ENCODE data around the gene TP53BP2.

DNA sequence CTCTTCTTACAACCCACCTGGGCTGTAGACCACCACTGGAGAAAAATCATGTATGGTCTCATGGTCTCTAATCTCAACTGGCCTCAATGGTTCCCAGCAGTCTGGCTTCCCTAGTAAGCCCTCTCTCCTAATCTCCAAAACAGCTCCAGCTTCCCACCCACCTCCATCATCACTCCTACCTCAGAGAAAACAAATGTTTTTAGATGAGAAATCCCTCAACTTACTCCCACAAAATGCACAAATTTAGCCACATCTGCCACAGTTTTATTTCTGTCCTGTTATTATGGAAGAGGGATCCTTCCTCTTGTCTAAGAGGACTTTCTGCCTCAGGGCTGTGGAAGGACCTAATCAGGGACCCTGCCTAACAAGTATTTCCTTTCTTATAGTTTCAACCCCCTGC lies 32.1 kb downstream of the TP53BP2 start:
- TF ChIP-seq, protein P1, sequence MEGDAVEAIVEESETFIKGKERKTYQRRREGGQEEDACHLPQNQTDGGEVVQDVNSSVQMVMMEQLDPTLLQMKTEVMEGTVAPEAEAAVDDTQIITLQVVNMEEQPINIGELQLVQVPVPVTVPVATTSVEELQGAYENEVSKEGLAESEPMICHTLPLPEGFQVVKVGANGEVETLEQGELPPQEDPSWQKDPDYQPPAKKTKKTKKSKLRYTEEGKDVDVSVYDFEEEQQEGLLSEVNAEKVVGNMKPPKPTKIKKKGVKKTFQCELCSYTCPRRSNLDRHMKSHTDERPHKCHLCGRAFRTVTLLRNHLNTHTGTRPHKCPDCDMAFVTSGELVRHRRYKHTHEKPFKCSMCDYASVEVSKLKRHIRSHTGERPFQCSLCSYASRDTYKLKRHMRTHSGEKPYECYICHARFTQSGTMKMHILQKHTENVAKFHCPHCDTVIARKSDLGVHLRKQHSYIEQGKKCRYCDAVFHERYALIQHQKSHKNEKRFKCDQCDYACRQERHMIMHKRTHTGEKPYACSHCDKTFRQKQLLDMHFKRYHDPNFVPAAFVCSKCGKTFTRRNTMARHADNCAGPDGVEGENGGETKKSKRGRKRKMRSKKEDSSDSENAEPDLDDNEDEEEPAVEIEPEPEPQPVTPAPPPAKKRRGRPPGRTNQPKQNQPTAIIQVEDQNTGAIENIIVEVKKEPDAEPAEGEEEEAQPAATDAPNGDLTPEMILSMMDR (IDR thresholded peaks at IDR 0.05): no peak
- TF ChIP-seq POLR2A (IDR thresholded peaks at IDR 0.05): no peak
- TF ChIP-seq EP300 (IDR thresholded peaks at IDR 0.05): no peak
